HG03060 (cell line): ENCODE measurements around the gene OLAH.
A peak's percentile ranks its signal among the peaks of the same experiment; 100 is the strongest.
"Not testable (repeated sequence)": the region's sequence is repeated elsewhere in the genome, so short reads cannot be mapped to it uniquely, and the experiment has no call there.

Experiments used
- ATAC-seq: cut with Tn5 transposase; IDR thresholded peaks from one replicate; pipeline ENCODE4 v1.9.1; 2021; ENCODE audit warnings: low read depth, moderate number of reproducible peaks; ENCODE audit not compliant: unreplicated experiment

The OLAH gene

DNA sequence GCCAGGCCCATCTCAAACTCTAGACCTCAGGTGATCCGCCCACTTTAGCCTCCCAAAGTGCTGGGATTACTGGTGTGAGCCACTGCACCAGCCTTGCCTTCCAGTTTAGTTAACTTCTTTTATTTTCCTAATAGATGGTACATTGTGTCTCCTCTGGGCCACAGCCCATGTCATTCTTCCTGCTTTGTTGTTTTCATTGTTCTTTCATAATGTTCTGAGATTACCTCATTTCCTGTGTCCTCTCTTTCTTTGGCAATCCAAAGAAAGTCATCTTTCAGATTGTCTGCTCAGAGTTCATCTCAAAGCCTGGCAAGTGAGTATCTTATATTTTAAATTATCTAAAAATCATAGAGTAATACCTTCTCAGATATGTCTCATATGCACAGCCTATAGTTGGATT, at the start of gene OLAH:
Gene OLAH (plus strand): TSS at position 270 of the 400 bp plus-strand sequence. CDS start 3,346 bp downstream, outside the sequence.
- ATAC-seq, result no peak

DNA sequence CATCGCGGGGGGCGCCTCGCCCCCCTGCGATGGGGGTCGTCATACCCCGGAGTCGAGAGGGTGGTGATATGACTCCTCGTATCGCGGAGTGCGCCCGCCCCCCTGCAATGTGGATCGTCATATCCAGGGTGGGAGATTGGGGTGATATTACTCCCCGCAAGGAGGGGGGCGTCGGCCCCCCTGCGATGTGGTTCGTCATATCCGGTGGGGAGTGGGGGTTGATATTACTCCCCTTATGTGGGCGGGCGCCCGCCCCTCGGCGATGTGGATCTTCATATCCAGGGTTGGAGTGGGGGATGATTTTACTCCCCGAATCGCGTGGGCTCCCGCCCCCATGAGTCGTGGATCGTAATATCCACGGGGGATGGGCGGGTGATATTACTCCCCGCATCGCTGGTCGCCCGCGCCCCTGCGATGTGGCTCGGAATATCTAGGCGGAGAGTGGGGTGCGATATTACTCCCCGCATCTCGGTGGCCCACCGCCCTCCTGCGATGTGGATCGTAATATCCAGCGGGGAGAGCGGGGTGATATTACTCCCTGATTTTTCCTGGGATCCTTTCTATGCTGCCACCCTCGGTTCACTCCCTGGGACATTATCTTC, 47.7 kb upstream of the OLAH start:
- ATAC-seq, result no peak

DNA sequence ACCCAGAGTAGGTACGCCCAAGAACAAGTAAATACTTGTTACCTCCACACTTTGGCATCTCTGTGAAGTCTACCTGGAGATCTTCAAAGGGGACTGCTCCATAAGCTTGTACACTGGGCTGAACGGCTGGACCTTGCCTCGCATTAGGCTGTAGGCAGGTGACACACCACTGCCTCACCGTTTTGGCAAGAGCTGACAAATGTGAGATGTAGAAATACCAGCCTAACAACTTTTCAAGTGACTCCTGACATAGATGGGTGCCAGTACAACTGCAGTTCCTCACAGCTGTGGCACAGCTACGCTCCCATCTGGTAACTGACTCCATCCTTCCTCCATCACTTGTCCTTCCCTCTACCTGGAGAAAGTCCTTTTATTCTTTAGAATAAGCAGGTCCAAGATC, 30.2 kb upstream of the OLAH start:
- not testable (repeated sequence) for ATAC-seq

DNA sequence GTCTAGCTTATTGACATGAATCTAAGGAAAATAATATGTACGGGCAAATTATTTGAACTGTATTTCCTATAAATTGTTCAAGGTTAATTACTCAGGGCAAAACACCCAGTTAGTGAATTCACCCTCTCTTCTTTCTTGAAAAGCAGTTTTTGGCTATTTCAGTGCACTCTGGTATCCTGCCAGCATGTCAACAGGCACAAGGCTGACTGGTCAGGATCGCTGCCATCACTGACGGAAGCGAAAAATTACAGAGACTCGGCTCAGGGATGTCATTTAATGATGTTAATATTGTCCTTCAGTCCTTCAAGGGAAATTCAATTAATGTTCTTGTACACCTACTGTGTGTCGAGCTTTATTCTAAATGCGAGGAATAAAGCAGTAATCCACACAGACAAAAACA, 28.3 kb upstream of the OLAH start:
- no peak for ATAC-seq

DNA sequence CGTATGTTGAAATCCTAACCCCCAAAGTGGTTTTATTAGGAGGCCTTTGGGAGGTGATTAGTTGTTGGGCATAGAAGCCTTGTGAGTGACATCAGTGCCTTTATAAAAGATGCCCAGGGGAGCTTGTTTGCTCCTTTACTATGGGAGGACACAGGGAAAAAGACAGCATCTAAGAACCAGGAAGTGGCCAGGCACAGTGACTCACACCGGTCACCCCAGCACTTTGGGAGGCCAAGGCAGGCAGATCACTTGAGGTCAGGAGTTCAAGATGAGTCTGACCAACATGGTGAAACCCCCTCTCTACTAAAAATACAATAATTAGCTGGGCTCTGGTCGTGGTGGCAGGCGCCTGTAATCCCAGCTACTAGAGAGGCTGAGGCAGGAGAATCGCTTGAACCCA, 22.8 kb upstream of the OLAH start:
- not testable (repeated sequence) for ATAC-seq

DNA sequence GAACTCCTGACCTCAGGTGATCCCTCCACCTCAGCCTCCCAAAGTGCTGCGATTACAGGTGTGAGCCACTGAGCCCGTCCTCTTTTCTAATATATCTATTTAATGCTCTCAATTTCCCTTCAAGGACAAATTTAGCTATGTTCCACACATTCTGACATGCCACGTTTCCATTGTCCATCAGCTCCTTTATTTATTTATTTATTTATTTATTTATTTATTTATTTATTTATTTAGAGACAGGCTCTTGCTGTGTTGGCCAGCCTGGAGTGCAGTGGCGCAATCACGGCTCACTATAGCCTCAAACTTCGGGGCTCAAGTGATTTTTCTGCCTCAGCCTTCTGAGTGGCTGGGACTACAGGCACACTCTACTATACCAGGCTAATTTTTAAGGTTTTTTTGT, 20.7 kb upstream of the OLAH start:
- ATAC-seq, result not testable (repeated sequence)

DNA sequence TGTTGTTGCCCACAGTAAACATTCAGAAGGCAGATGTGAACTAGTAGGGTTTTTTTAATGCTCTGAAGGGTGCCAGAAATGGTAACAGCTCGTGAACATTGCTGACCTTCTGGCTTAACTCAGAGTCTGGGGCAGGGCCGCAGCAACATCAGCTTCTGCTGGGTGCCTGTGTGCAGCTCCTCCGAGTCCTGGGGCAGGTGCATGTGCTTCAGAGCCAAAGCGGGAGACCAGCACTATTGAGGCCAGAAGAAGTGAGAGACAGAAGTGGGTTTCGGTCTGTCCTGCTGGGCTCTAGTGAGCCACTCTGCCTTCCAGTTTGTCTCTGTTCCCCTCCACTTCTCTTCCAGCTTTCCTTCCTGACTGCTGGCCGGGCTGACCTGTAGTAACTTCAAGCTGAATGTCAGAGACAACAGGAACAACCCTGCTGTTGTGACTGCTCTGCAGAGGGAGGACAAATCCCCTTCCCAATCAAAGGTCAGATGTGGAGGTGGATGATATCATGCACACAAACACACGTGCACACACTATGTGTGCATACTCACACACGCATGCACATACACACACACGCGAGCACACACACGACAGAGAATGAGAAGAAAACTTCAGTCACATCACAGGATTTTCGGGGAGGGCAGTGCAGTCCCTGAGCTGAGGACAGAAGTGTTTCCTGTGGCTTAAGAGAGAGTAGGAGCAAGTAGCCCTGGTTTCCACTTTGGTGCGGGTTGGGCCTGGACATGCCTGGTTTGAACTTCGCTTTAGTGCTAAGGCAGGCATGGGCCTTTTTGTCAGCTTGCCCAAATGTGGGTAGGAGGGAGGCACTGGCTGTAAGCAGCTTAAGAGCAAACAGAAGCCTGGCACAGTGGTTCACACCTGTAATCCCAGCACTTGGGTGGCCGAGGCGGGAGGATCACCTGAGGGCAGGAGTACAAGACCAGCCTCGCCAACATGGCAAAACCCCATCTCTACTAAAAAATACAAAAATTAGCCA, 19.4 kb upstream of the OLAH start:
- not testable (repeated sequence) for ATAC-seq

DNA sequence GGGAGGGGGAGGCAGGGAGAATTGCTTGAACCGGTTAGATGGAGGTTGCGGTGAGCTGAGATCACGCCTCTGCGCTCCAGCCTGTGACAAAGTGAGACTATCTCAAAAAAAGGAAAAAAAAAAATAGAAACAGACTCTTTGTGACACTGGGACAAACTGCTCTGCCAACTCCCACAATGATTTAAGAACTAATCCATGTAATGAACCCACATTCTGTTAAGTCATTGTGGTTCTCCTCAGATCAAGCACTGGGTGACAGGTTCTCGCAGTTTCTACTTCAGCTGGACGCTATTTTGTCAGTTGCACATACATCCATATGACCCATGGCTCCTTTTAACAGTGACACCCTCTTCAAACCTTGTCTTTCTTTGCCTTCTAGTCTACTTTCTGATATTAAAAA, 18.7 kb upstream of the OLAH start:
- not testable (repeated sequence) for ATAC-seq

DNA sequence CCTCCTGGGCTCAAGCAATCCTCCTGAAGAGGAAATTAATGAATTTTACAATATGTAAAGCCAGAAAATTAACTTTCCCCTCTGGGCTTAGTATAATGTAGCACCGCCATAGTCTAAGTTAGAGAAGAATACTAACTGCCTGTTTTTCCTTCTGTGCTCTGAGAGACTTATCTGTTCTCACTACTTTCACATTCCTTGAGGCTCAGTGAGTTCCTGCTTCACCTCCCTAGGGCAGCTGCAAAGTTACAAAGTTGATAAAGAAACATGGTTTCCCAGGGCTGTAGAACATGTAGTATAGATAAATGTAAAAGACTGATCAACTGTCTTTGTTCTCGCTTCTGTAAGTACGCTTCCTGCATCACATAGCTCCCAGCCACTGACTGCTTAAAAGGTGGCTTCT, 16.0 kb upstream of the OLAH start:
- ATAC-seq, result no peak

DNA sequence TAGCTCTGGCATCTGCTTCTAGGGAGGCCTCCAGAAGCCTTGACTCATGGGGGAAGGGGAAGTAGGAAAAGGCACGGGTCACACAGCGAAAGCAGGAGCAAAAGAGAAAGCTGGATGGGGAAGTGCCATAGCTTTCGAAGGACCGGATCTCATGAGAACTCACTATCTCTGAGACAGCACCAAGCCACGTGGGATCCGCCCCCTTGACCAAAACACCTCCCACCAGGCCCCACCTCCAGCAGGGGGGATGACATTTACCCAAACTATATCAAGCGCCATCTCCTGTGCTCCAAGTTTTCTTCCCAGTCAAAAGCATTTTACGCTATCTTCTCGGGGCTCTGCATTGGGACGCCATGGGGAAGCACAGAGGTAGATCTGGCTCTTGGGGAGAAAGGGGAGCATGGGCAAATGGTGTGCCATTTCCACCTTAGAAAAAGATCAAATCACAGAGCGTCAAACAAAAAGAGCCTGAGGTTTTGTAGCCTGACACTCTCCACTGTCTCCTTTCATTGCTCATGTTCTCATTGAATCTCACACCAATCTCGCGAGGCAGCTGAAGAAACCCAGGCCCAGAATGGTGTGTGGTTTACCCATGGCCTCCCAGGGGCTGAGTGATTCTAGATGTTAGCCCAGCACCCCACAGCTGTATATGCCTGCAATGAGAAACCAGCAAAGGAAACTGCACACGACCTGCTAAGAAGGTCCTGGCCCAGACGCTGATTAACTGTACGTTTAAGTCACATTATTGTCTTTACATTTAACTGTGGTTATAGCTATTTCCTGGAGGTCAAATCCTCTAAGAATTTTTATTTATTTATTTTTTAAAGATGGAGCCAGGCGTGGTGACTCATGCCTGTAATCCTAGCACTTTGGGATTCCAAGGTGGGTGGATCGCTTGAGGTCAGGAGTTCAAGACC, 8.1 kb upstream of the OLAH start:
- no peak for ATAC-seq

DNA sequence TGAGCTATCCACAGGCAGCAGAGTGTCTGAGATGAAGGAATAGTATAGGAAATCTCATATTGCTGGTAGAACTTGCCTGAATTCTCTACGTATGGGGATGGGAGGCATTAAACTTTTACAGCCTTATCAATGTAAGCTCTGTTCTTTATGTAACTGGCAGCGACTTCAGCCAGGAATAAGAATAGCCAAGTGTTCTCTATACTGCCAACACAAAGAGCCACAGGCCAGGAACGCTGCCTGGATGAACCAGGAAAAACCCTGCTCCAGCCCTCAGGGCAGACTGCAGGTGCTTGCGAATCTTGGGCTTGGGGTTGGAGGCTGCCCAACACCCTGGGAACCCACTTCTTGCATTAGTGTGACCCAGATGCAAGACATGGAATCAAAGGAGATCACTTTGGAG, 6.1 kb upstream of the OLAH start:
- ATAC-seq, result no peak

DNA sequence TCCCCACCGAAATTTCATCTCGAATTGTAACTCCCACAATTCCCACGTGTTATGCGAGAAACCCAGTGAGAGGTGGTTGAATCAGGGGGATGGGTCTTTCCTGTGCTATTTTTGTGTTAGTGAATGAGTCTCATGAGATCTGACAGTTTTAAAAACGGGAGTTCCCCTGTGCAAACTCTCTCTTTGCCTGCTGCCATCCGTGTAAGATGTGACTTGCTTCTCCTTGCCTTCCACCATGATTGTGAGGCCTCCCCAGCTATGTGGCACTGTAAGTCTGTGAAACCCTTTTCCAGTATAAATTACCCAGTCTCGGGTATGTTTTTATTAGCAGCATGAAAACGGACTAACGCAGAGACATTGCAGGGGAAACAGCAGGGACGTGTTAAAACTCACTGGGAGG, 5.3 kb upstream of the OLAH start:
- ATAC-seq, result no peak

DNA sequence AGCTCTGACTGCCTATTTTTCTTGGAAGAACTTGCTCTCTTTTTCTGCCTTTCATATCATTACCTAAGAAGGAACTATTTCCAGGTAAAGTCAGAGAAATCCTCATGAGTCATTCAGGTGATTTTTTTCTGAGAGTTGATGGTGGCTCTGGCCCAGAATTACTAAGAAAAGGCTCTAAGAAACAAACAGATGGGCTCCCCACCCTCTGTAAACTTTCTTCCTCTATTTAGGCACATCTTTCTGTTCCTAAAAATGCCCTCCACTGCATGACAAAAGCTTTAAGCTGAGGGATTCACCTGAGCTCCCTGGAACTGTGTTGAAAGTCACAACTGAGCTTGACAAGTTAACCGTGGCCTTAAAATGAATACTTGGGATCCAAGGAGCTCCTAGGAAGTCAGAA, 1.6 kb downstream of the OLAH start:
- no peak for ATAC-seq

DNA sequence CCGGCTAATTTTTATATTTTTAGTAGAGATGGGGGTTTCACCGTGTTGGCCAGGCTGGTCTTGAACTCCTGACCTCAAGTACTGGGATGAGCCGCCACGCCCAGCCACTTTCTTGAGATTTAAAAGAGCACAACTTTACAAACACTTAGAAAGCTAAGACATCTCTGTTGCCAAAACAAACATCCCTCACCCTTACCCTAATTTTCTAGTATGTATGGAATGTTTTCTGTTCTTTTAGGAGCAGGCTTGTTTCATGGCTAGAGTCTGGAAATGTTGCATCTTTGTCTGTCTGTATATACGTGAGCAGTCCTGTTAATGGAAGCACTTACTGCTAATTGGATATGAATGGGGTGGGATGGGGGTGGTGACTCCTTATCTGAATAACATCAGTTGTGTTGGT, 2.9 kb downstream of the OLAH start:
- ATAC-seq, result no peak

DNA sequence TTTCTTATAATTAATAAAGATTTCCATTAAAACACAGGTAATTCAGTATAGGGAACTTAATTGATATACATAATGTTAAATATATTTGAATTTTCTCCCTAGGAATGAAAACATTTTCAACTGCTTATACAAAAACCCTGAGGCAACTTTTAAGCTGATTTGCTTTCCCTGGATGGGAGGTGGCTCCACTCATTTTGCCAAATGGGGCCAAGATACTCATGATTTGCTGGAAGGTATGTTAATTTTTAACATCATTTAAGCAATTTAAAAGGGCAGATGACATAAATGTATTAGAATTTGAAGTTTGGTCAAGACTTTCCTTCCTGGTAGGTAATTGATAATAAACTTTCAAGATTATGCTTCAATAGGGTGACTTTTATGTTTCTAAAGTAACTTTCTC, 5.8 kb downstream of the OLAH start:
- no peak for ATAC-seq

DNA sequence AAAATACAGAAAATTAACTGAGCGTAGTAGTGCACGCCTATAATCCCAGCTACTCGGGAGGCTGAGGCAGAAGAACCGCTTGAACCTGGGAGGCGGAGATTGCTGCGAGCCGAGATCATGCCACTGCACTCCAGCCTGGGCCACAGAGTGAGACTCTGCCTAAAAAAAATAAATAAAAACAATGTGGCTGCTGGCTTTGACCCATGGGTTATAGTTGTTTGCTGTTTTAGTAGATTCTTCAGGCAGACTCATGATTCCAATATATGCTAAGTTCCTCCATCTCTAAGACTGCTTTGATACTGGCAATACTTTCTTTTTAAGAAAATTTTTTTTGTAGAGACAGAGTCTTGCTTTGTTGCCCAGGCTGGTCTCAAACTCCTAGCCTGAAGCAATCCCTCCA, 8.4 kb downstream of the OLAH start:
- no peak for ATAC-seq

DNA sequence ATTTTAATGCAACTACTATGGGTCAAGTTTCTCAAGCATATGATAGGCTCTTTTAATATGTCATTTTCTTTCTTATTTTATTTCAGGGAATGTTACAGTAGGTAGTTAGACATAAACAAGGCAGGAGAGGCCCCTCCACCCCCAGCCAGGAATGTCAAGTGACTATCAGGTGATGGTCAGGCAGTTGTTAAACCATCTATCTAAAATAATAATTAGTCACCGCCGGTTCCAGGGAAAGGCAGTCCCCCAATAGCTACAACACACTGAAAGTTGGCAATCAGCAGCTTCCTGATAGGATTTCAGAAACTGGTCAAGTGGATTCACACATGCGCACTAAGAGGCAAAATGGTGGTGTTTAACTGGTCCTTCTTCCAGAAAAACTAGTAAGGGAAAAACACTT, 9.3 kb downstream of the OLAH start:
- no peak for ATAC-seq

DNA sequence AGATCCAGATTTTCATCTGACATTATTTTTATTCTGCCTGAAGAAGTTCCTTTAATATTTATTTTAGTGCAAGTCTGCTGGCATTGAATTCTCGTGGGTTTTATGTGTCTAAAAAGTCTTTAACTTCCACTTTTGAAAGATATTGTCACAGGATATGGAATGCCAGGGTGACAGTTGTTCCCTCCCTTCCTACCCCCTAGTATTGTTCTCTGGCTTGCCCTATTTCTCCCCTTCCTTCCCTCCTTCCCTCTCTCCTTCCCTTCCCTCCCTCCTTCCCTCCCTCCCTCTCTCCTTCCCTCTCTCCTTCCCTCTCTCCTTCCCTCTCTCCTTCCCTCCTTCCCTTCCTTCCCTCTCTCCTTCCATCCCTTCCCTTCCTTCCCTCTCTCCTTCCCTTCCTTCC, 14.9 kb downstream of the OLAH start:
- ATAC-seq, result no peak

DNA sequence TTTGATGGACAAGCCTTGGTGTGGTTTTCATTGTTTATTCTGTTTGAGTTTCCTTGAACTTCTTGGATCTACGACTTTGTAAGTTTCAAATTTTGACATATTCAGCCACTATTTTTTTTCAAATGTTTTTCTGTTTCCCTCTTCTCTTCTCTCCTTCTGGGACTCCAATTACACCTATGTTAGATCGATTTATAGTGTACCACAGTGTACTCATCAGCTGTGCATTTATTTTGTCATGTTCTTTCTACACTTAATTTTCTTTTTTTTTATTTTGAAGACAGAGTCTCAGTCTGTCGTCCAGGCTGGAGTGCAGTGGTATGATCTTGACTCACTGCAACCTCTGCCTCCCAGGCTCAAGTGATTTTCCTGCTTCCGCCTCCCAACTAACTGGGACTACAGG, 16.2 kb downstream of the OLAH start:
- ATAC-seq, result no peak

DNA sequence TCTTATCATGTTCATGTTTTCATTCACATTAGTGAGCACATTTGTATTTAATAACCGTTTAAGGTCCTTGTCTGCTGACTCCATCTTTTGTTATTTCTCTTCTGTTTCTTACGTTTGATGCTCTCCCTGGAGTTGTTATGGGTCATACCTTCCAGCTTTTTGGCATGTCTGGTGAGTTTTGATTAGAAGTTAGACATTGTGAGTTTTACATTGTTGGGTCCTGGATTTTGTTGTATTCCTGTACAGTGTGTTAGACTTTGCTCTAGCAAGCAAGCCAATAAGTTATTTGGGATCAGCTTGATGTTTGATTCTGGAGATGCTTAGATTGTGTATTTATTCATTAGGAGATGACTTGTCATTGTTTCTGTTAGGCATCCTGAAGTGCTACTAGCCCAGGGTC, 16.9 kb downstream of the OLAH start:
- no peak for ATAC-seq

DNA sequence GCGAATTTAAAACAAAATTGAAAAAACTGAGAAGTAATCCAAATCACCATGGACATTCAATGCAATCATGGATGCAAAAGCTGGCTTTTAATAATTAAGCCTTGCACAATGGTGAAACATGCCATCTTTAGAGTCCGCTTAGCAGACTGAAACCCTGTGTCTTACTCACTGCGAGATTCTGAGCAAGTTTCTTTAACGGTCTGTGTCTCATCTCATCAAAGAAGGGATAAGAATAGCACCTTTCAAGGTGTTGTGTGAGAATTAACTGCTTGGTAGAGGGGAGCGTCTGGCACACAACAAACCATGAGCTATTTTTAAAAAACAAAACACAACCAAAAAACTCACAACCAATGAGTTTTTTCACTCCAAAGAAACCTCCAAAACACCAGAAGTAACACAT, 23.4 kb downstream of the OLAH start:
- peak; percentile 66 for ATAC-seq
